ENCODE data around the gene NUDT21. TPM values are rescaled to one million over a fixed set of nuclear protein-coding genes. Genes with fewer than 3 reads are reported as not detected.

NUDT21 gene
- polyA plus RNA-seq, 12 donors: 53.7 to 80.5 (median 73.4) TPM; not detected in 1

DNA sequence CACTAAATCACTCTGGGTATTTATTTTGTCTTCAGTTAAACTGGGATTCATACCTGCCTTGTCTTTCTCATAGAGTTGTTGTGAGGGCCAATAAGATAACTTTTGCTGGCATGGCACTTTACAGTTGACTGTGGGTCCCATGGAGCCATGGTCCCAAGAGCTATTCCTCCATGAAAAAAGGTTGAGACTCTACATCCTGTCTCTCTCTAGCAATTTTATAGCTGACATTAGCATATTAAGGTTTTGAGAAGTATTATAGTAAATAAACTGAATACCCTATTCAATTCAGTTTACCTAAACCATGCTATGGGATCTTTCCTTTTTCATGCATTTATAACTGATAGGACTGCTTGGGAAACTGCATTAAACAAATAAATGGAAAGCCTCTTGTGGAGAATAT, 17.7 kb upstream of the NUDT21 start:
- no peak for DNase-seq

DNA sequence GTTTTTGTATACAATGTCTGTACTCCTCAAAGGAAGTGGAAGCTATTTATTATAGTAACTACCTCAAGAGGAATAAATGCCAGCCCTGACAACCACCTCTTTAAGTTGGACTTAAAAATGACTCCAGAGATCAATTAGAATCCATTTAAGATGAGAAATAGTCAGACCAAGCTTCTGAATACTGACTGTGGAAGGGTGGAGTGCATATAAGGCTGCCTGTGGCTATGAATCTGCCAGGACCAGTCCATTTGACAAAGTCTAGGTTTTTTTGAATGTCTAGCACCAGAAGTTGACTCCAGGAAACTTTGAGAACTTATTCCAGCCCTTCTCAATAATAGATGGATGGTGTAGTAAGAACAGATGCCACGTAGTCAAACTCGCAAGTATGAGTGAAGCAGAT, 15.2 kb upstream of the NUDT21 start:
- no peak for DNase-seq

GRCh38 chr16:56463153-56463552, 12.0 kb upstream of the NUDT21 start:
- DNase-seq: no peak

DNA sequence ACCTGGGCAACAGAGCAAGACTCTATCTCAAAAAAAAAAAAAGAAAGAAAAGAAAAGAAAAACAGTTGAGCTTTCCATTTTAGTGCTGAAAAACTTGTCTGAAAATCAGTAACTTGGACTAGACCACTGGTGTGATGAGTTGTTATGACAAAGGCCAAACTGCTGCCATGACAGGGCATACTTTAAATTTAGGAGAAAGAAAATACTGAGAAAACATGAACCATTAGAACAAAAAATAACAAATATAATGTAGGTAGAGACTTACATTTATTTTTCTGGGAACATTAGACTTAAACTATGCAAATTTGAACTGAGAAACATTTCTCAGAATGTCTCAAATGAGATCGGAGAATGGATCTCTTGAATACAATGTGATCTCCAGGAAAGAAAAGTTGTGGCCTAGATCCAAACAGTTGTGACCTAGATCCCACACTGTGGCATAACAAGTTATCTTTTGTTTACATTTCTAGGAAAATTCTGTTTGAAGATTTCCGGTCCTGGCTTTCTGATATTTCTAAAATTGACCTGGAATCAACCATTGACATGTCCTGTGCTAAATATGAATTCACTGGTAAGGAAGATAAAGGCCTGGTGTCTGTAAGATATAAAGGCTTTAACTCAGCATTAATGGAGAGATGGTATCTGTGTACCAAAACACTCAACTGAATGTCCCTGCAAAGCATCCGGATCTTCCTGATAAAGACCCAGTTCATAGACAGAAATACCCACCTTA, 11.1 kb upstream of the NUDT21 start:
- DNase-seq: no peak

DNA sequence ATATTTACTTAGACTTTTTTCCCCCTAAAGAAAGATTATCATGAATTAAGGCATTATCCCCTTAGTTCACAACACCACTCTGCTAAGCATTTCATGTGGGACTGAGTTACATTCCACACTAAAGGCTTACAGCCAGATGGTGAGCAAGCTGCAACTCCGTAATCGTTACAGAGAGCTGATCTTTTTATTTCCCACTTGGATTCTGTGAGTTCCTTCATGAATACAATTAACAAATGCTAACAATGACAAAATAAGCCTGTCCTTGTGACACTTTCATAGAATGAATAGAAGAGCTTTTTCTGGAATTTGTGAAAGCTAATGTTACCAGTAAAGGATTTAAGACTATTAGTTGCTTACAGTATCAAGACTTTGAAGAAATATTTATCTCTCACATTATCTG, 9.0 kb upstream of the NUDT21 start:
- DNase-seq: no peak

DNA sequence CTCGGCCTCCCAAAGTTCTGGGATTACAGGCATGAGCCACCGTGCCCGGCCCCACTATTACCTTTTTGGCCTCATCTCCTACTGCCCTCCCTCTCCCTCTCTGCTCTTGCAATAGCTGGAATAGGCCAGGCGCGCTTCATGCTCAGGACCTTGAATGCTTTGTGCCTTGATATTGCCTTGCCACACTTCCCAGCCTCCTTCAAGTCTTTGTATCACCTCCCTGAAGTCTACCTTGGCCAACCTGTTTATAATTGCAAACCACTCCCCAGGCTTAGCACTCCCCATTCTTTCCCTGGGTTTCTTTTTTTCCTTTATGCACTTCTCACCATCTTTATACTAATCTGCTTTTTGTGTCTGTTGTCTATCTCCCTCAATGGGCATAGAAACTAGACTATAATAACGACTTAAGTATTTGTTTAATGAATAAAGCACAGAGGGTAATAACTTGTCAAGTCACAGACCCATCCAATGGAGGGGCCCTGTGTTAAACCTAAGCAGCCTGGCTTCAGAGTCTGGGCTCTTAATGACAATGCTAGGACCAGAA, 6.9 kb upstream of the NUDT21 start:
- no peak for DNase-seq

GRCh38 chr16:56451753-56452689, 889 bp upstream of the NUDT21 start:
- peak; percentile 12 for DNase-seq

DNA sequence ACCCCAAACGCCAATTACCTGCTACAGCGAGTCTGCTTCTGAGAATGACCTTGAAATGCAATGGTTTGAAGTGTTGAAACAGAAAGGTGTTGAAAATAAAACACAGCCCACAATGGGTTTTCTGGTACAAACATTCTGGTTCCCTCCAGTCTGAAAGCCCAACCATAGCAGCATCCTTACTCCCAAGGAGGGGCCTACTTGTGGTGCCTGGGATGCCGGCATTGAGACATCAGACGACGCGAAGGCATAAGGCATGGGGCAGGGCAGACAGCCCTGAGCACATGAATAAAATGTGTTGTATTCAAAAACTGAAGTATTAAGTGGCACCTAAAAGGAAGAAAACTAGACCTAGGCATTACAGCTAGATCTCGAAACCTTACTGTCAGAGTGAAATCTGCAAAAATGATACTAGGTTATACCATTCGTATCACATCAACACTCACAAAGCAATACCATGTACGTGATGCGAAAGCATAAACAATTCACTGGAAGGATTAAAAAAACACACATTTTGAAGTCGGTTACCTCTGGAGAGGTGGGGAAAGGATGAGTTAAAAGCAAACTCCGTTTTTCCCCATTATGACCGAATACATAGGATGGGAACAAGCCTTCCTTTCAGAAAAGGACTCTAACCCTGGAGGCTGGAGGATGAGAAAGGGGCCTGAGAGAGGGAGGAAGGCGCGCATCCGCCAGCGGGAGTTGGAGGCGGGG, 702 bp downstream of the NUDT21 start:
- no peak for DNase-seq

DNA sequence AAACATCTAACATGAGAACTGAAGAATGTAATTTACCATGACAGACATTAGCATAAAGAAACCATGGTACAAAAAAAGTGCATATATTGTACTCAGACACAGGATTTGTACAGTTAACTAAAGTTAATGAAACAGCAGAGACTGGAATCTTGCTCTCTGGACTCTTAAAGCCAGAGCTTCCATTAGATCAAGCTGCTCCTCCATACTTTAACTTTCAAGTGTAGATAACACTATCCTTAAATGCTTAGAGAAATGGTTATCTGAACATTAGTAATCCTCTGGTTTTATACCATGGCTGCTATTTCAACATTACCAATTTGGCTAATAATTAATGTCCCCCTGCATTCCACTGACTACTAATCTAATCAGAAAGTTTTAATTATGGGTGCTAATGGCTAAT, 3.1 kb downstream of the NUDT21 start:
- DNase-seq: no peak

GRCh38 chr16:56447286-56447685, 3.8 kb downstream of the NUDT21 start:
- no peak for DNase-seq

- DNase-seq: no peak
These were observed 13.1 kb downstream of the NUDT21 start for GRCh38 chr16:56438038-56438437.

DNA sequence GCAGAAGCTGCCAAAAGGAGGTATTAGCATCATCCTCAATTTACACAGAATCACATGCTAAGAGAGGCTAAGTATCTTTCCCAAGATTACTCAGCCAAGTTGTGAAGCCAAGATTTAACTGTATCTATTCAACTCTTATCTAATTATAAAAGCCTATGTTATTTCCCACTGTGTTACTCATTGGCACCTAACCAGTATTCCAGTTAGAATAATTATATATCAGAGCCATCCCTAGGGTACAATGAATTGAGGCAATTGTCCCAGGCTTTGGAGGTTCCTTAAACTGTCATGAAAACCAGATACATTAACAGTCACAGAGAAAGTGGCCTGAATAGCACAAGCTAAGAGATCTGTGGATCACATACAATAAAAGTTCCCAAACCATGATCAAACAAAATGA, 14.9 kb downstream of the NUDT21 start:
- DNase-seq: no peak

DNA sequence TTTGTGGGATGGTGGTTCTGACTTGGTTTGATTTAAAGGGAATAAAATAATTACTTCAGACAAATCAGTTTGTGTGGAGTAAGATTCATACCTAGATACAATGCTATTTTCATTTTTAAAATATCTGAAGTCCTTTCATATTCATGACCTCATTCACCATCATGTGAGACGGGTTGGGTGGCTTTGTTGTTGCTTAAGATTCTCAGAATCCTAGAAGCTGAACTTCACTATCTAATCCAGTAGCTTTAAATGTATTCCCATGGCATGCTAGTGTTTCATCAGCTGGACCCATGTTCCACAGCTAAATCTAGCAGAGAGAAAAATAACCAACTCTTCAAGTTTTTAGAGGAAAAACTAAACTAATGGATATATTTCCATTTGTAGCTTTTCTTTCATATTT, 23.0 kb downstream of the NUDT21 start:
- no peak for DNase-seq

- DNase-seq: no peak
These were observed 24.5 kb downstream of the NUDT21 start for GRCh38 chr16:56426585-56426984.

- peak; percentile 68 for DNase-seq
These were observed 25.7 kb downstream of the NUDT21 start, which contains the start of gene AMFR for GRCh38 chr16:56425439-56425832. Gene AMFR, minus strand, starts transcription at chr16:56425545. Its CDS starts 218 bp downstream, at chr16:56425327.

GRCh38 chr16:56424791-56425438, 26.2 kb downstream of the NUDT21 start:
- DNase-seq: no peak

GRCh38 chr16:56424404-56424764, 26.7 kb downstream of the NUDT21 start:
- no peak for DNase-seq

DNA sequence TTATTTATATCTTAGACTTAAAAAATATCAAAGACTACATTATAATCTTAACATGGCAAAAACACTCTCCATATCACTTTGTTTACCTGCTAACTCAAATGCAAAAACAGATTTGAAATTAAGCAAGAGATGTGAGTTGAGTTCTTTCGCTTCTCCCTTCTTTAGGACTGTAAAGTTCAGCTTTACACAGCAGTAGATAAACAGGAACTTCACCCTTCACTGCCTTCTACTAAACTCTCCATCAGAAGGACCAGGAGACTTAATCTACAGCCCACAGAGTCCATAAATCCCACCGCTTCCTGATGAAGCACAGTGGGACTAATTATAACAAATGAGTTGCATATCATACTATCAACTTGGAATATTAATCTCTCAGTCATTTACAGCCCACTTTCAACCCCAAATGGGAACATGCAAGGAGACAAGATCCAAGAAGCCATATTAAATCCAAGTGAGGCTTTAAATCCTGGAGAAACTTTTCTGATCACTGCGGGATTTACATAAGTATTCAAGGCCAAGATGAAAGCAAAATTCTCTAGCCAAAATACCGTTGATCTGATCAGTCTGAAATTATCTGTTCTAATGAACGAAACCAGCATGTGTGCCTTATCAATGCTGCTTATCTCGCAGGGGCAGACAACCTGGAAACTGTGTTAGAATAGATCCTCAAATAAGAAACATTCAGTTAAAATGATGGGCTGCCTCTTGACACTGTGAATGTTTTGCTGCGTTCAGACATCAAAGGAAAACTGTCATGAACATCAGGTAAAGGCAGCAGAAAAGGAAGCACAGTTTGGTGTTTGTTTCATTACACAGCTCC, 27.3 kb downstream of the NUDT21 start:
- DNase-seq: no peak

GRCh38 chr16:56422896-56423441, 28.2 kb downstream of the NUDT21 start:
- no peak for DNase-seq

GRCh38 chr16:56421976-56422669, 29.0 kb downstream of the NUDT21 start:
- no peak for DNase-seq

Measured in muscle of arm (tissue), 12 donors.